HG02852 (cell line): ENCODE measurements around the gene FST.

ENCODE experiments used
- ATAC-seq: cut with Tn5 transposase; IDR thresholded peaks from one replicate; pipeline ENCODE4 v1.9.1; 2021; ENCODE audit warnings: mild to moderate bottlenecking, moderate library complexity; ENCODE audit not compliant: unreplicated experiment

The FST gene

DNA sequence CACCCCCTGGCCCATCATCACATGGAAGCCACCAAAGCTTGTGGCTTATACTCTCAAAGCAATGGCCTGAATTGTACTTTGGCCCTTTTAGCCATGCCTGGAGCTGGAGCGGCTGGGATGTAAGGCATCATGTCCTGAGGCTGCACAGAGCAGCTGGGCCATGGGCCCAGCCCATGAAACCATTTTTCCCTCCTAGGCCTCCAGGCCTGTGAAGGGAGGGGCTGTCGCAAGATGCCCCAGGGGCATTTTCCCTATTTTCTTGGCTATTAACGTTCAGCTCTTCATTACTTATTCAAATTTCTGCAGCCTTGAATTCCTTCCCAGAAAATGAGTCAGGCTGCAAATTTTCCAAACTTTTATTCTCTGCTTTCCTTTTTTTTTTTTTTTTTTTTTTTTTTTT, 27.7 kb downstream of the FST start:
- no peak for ATAC-seq

DNA sequence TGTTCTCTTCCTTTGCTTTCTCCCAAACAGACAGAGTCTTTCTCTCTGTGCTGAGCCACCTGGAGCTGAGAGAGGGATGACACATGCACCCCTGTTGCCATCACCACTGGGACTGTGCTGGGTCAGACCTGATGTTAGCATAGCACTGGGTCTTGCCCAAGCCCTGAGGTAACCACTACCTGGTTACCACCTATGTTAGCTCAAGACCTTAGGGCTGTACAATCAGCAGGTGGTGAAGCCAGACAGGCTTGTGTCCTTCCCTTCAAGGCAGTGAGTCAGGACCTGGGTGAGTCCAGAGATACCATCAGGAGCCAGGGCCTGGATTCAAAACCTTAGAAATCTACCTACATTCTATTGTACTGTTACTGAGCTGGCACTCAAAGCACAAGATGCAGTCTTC, 32.1 kb downstream of the FST start:
- ATAC-seq = no peak

GRCh38 chr5:53515988-53516387, 35.6 kb downstream of the FST start:
- no peak for ATAC-seq

DNA sequence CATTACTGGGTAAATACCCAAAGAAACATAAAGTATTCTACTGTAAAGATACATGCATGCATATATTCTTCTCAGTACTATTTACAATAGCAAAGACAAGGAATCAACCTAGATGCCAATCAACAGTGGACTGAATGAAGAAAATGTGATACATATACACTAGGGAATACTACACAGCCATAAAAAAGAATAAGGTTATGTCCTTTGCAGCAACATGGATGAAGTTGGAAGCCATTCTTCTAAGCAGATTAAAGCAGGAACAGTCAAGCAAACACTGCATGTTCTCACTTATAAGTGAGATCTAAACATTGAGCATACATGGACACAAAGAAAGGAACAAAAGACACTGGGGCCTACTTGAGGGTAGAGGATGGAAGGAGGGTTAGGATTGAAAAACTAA, 40.4 kb downstream of the FST start:
- ATAC-seq = no peak
